NCI-H2227 (cell line): ENCODE data around the gene UPK3A.
"Not testable (repeated sequence)": the region's sequence is repeated elsewhere in the genome, so short reads cannot be mapped to it uniquely, and the experiment has no call there.

Experiments
- DNase-seq: peaks from one replicate; lab custom pipeline; 2025; ENCODE audit not compliant: unreplicated experiment; lab: John Stamatoyannopoulos, UW

Gene UPK3A

GRCh38 chr22:45254789-45255278, 29.9 kb upstream of the UPK3A start:
- no peak for DNase-seq

GRCh38 chr22:45257941-45258340, 26.8 kb upstream of the UPK3A start:
- DNase-seq, result not testable (repeated sequence)

GRCh38 chr22:45259754-45260394, 24.9 kb upstream of the UPK3A start:
- DNase-seq, result no peak

GRCh38 chr22:45260395-45260759, 24.4 kb upstream of the UPK3A start:
- DNase-seq, result not testable (repeated sequence)

- no peak for DNase-seq
Measured at GRCh38 chr22:45261407-45262088, 23.2 kb upstream of the UPK3A start.

GRCh38 chr22:45262195-45262930, 22.4 kb upstream of the UPK3A start:
- no peak for DNase-seq

GRCh38 chr22:45262931-45263462, 21.8 kb upstream of the UPK3A start:
- no peak for DNase-seq

DNA sequence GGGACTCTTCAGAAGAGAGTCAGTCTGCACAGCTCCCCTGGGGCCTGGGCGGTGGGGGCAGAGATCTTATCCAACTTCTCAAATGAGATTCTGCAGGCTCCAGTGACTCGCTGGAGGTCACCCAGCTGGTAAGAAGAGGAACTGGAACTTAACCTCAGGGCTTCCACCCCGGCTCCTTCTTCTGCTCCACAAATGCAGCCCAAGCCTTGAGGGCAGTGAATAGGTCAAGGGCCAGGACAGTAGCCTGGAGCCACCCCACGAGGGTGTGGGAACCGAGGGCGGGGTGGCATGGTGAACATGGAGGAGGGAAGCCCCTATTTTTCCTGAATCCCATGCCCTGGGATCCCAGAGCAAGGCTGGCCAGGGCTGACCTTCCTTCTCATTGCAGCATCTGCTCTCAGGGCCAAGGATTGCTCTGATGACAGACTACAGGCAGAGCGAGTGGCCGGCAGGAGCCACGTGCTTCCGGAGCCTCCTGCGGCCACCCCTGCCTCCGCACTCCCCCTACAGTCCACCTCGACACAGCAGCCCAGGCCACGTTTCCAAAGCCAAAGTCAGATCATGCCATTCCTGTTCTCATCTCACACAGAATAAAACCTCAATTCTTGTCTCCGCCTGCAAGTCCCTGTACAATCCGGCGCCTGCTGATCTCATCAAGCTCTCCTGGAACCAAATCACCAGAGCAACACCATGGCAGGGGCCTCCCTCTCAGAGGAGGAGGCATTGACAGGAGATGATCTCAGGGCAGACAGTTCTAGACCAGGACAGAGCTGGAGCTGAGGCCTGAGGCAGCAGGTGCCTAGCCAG, 21.1 kb upstream of the UPK3A start:
- peak; percentile 45 for DNase-seq

DNA sequence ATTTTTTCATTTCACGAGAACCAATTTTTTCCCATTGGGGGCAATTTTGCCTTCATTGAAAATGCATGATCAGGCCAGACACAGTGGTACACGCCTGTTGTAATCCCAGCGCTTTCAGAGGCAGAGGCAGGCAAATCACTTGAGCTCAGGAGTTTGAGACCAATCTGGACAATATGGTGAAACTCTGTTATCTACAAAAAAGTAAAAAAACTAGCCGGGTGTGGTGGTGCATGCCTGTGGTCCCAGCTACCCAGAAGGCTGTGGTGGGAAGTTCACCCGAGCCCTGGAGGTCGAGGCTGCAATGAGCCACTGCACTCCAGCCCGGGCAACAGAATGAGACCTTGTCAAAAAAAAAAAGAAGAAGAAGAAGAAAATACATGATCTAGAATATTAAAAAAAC, 19.2 kb upstream of the UPK3A start:
- DNase-seq, result no peak

DNA sequence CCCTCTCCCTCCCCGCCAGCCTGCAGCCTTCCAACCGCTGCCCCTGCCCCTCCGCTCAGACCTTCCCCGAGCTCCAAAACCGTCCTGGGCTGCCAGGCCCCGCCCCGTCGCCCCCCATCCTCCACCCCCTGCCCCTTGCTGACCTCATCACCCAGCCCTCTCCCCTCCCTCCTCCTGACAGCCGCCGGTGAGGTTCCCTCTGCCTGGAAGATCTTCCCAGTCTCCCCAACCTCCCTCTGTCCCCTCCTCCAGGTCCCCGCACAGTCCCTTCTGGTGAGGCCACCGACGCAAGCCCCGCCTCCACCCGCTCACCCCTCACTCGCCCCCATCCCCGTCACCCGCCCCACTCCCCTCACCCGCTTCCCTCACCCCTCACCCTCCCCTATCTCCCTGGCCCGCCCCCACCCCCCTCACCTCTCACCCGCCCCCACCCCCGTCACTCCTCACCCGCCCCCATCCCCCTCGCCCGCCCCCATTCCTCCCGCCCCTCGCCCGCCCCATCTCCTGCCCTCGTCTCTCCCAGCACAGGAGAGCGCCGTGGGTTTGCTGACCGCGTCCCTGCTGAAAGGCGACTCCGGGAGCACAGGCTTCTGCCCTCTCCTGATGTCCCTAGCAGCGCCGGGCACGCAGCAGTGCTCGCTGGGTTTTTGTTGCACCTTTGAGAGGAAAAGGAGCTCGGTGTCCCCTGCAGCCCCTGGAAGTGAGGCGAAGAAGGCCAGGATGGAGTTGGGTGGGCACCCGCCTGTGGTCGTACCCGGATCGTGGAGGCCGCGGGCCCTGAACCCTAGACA, 16.4 kb upstream of the UPK3A start:
- peak; percentile 78 for DNase-seq

DNA sequence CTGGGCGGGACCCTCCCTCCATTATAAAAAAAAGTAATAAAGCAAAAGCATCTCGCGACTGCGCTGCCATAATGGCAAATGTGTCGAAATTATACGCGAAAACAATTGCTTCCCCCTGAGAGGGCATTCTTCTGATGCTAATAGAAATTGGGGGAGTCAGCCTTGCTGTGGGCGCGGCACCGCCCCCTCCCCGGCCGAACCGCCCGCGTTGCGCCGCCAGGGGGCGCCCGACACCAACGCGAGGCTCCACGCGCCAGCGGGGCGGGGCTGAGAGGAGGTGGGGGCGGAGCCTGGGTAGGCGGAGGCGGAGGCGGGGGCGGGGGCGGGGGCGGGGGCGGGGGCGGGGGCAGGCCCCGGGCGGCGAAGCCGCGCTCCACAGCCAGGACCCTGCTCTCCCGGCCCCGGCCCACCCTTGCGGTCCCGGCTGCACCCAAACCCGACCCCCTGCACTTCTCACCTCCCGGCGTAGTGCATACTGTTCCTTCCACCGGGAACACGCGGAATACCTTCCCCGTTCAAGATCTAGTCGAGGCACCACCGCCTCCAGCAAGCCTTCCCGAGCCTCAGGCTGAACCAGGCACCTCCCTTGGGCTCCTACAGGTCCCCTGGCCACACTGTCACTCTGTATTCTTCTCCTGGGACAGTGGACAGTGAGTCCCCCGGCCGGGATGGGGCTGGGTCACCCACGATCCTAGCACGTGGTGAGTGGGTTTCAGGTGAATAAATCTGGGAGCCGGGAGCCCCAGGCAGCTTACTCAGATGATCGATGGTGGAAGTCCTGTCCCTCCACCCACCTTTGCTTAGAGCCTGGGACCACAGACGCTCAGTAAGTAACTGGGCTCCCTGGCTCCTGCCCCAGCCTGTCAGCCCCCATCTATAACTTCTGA, 15.5 kb upstream of the UPK3A start:
- DNase-seq, result peak; percentile 86

DNA sequence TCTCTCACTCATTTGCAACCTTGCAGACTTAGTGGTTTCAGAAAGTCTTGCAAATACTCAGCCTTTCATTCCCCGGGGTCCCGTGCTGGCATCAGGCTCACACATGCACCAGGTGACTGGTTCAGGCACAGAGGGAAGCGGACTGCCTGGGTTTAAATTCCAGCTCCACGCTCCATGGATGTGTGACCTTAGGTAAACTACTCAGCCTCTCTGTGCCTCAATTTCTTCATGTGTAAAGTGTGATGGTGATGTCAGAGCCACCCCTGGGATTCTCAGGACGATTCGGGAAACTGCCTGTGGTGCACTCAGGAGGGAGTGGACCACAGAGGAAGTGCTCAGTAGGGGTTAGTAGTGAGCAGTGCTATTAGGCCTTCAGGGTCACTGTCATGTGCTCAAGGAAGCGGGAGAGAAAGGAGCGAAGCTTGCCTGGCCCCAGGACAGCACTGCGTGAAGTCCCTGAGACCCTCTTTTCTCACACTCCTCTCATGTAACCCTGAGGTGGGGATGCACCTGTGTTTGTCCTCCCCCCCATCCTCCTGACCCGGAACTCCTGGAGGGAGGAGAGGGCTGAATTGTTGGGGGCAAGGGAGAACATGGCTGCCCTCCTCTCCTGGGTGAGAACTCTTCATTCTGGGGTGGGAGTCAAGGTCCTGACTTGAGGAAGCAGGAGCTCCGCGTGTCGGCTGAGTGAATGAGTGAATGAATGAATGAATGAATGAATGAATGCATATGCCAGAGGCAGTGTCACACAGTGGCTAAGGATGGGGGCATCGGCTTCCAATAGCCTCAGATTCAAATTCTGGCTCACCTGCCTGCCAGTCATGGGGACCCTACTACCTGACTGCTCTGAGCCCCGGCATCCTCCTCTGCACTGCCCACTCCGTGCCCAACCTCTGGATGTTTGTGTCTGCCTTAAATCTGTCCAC, 14.4 kb upstream of the UPK3A start:
- no peak for DNase-seq

- no peak for DNase-seq
Measured at GRCh38 chr22:45271667-45272201, 13.0 kb upstream of the UPK3A start.

DNA sequence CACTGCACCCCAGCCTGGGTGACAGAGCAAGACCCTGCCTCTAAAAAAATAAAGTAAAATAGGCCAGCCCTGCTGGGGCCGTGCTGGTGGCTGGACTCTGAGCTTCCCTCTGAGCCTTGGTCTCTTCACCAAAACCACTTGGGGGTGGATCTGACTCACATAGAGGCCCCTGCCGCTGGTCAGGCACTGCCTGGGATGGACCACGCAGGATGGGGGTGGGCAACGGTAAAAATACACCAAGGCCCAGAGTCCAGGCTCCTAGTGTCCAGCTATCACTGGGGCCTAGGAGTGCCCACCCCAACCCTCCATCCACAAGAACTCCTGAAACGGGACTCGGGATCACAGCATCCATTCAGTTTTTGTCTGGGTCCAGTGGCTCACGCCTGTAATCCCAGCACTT, 12.3 kb upstream of the UPK3A start:
- DNase-seq, result no peak

GRCh38 chr22:45273452-45274075, 11.2 kb upstream of the UPK3A start:
- no peak for DNase-seq

- no peak for DNase-seq
Measured at GRCh38 chr22:45276507-45277105, 8.1 kb upstream of the UPK3A start.

DNA sequence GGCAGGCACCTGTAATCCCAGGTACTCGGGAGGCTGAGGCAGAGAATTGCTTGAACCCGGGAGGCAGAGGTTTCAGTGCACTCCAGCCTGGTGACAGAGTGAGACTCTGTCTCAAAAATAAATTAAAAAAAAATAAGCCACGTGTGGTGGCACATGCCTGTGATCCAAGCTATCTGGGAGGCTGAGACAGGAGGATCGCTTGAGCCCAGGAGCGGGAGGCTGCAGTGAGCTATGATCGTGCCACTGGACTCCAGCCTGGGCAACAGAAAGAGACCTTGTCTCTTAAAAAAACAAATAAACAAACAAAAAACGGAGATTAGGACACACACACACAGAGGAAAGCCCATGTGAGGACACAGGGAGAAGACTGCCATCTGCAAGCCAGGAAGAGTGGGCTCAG, 7.0 kb upstream of the UPK3A start:
- not testable (repeated sequence) for DNase-seq
